ENCODE results near the gene PAPSS2. TPM values are rescaled to one million over a fixed set of nuclear protein-coding genes. Genes with fewer than 3 reads are reported as not detected.
A peak's percentile ranks its signal among the peaks of the same experiment; 100 is the strongest.

Gene PAPSS2
- total and polyA plus RNA-seq, 2 donors (not counting 1 experiment from before 2014, with no cell fraction given): 102 to 286 TPM

- Histone ChIP-seq H3K9ac (ENCODE audit: insufficient read depth, low read length) (no peak overlapping the region), H3K9me3 (ENCODE audit: control insufficient read depth, insufficient read depth, low read depth, low read length) (no peaks in the 10 kb centered on the region), H3K27ac (ENCODE audit: insufficient read depth, low read length) (no peak overlapping the region), H3K4me2 (ENCODE audit: extremely low read depth, insufficient read depth, low read length) (peak overlapping the region; percentile 21), H3K27me3 (ENCODE audit: control insufficient read depth, insufficient read depth, low read length) (no peaks in the 10 kb centered on the region), H4K20me1 (ENCODE audit: control insufficient read depth, extremely low read depth, insufficient read depth, low read length) (no peaks in the 10 kb centered on the region), H3K79me2 (ENCODE audit: control insufficient read depth, insufficient read depth, low read length) (no peaks in the 10 kb centered on the region), H2AFZ (ENCODE audit: low read length) (no peak overlapping the region), H3K4me1 (ENCODE audit: control insufficient read depth, extremely low read depth, insufficient read depth, low read length) (no peaks in the 10 kb centered on the region), H3K4me3 (replicated peaks in 1 of 4; ENCODE audit: control extremely low read depth in 1 of 4, insufficient read depth in 1 of 4, low read depth in 3 of 4, low read length in 4 of 4) (no peak overlapping the region), H3K36me3 (ENCODE audit: control insufficient read depth, insufficient read depth, low read length) (no peaks in the 10 kb centered on the region)
- peak; percentile 26 to 34 for DNase-seq (ENCODE audit: low read depth in 2 of 2)
- TF ChIP-seq EZH2 (IDR thresholded peaks at IDR 0.05; ENCODE audit: low read length, missing control alignments): no peak
- no peak for TF ChIP-seq CTCF (conservative IDR thresholded peaks at IDR 0.05 in 1 of 2, IDR thresholded peaks at IDR 0.05 in 1 of 2; ENCODE audit: low read depth in 1 of 2, low read length in 2 of 2)
Measured at GRCh38 chr10:87775766-87776165, 116.1 kb downstream of the PAPSS2 start.

- no peak for DNase-seq (ENCODE audit: low read depth in 2 of 2)
- H3K27ac ChIP-seq (ENCODE audit: insufficient read depth, low read length): no peak overlapping the region
- no peak overlapping the region for H3K9ac ChIP-seq (ENCODE audit: insufficient read depth, low read length)
- H3K27me3 ChIP-seq (ENCODE audit: control insufficient read depth, insufficient read depth, low read length): no peaks in the 10 kb centered on the region
- no peak overlapping the region for H3K4me2 ChIP-seq (ENCODE audit: extremely low read depth, insufficient read depth, low read length)
- no peaks in the 10 kb centered on the region for H4K20me1 ChIP-seq (ENCODE audit: control insufficient read depth, extremely low read depth, insufficient read depth, low read length)
- H3K9me3 ChIP-seq (ENCODE audit: control insufficient read depth, insufficient read depth, low read depth, low read length): no peaks in the 10 kb centered on the region
- no peaks in the 10 kb centered on the region for H3K4me1 ChIP-seq (ENCODE audit: control insufficient read depth, extremely low read depth, insufficient read depth, low read length)
- no peaks in the 10 kb centered on the region for H3K79me2 ChIP-seq (ENCODE audit: control insufficient read depth, insufficient read depth, low read length)
- H2AFZ ChIP-seq (ENCODE audit: low read length): no peak overlapping the region
- no peaks in the 10 kb centered on the region for H3K36me3 ChIP-seq (ENCODE audit: control insufficient read depth, insufficient read depth, low read length)
- H3K4me3 ChIP-seq (replicated peaks in 1 of 4; ENCODE audit: control extremely low read depth in 1 of 4, insufficient read depth in 1 of 4, low read depth in 3 of 4, low read length in 4 of 4): no peak overlapping the region
- TF ChIP-seq CTCF (conservative IDR thresholded peaks at IDR 0.05 in 1 of 2, IDR thresholded peaks at IDR 0.05 in 1 of 2; ENCODE audit: low read depth in 1 of 2, low read length in 2 of 2) (no peak), EZH2 (IDR thresholded peaks at IDR 0.05; ENCODE audit: low read length, missing control alignments) (no peak)
Measured at GRCh38 chr10:87776328-87776727, 116.7 kb downstream of the PAPSS2 start.

GRCh38 chr10:87781545-87781944 is 121.9 kb downstream of the PAPSS2 start:
- no peak overlapping the region for H3K27ac ChIP-seq (ENCODE audit: insufficient read depth, low read length)
- H2AFZ ChIP-seq (ENCODE audit: low read length): no peak overlapping the region
- no peaks in the 10 kb centered on the region for H3K36me3 ChIP-seq (ENCODE audit: control insufficient read depth, insufficient read depth, low read length)
- H3K27me3 ChIP-seq (ENCODE audit: control insufficient read depth, insufficient read depth, low read length): no peaks in the 10 kb centered on the region
- H3K9me3 ChIP-seq (ENCODE audit: control insufficient read depth, insufficient read depth, low read depth, low read length): no peaks in the 10 kb centered on the region
- H3K9ac ChIP-seq (ENCODE audit: insufficient read depth, low read length): no peak overlapping the region
- no peak for TF ChIP-seq CTCF (conservative IDR thresholded peaks at IDR 0.05 in 1 of 2, IDR thresholded peaks at IDR 0.05 in 1 of 2; ENCODE audit: low read depth in 1 of 2, low read length in 2 of 2)
- no peak for TF ChIP-seq EZH2 (IDR thresholded peaks at IDR 0.05; ENCODE audit: low read length, missing control alignments)
- H3K4me1 ChIP-seq (ENCODE audit: control insufficient read depth, extremely low read depth, insufficient read depth, low read length): no peaks in the 10 kb centered on the region
- no peak overlapping the region for H3K4me2 ChIP-seq (ENCODE audit: extremely low read depth, insufficient read depth, low read length)
- H3K79me2 ChIP-seq (ENCODE audit: control insufficient read depth, insufficient read depth, low read length): no peaks in the 10 kb centered on the region
- H3K4me3 ChIP-seq (replicated peaks in 1 of 4; ENCODE audit: control extremely low read depth in 1 of 4, insufficient read depth in 1 of 4, low read depth in 3 of 4, low read length in 4 of 4): no peak overlapping the region
- DNase-seq (ENCODE audit: low read depth in 2 of 2): no peak
- H4K20me1 ChIP-seq (ENCODE audit: control insufficient read depth, extremely low read depth, insufficient read depth, low read length): no peaks in the 10 kb centered on the region
